ENCODE data around the gene IL17F.

IL17F gene

DNA sequence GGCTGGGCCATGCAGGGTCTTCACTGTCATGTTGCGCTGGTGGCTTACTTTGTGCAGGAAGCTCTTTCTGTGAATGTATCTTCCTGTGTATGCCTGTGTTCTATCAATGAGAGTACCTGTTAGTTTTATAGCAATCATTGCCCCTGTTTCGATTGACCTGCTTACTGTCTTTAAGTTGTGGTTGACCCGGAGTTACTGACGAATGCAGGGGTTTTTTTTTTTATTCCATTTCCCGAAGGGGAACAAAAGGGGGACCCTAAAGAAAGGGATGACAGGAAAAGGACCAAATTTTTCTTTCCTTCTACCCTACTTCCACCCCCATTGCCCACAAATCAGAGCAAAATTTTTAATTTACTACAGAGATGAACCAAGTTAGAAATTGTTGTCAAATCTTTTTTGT lies at the start of gene IL17F:
TSS of gene IL17F (minus strand) at position 101 of the 400 bp plus-strand sequence. CDS start at position 30, 71 bp downstream.
- in situ Hi-C loops (cut with MboI; ENCODE audit: low sequenced_read_pairs) = no loop called here

GRCh38 chr6:52293067-52293466 lies 48.8 kb upstream of the IL17F start:
- in situ Hi-C loops (cut with MboI; ENCODE audit: low sequenced_read_pairs) = no loop called here

DNA sequence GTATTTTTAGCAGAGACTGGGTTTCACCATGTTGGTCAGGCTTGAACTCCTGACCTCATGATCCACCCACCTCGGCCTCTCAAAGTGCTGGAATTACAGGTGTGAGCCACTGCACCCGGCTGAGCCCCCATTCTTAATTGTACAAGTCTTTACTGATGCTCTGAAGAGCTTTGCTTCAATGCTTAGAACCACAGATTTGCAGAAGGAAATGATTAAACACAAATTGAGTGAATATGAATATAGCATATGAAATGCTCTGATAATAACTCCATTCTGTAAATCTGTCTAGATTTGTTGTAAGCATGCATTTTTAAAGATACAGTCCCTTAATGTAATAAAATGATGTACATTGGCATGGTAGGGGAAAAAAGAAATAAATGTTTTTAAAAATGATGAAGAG lies 44.5 kb upstream of the IL17F start:
- in situ Hi-C loops (cut with MboI; ENCODE audit: low sequenced_read_pairs) = loop anchor here (5.0 kb wide), 1 partner anchor 108 kb away; no protein-coding TSS in a partner anchor

GRCh38 chr6:52288216-52288615 lies 43.9 kb upstream of the IL17F start:
- in situ Hi-C loops (cut with MboI; ENCODE audit: low sequenced_read_pairs) = loop anchor here (5.0 kb wide), 1 partner anchor 109 kb away; no protein-coding TSS in a partner anchor

GRCh38 chr6:52286798-52287432 lies 42.6 kb upstream of the IL17F start:
- in situ Hi-C loops (cut with MboI; ENCODE audit: low sequenced_read_pairs) = loop anchor here (5.0 kb wide), 1 partner anchor 110 kb away; no protein-coding TSS in a partner anchor

GRCh38 chr6:52285177-52286068 lies 41.1 kb upstream of the IL17F start:
- in situ Hi-C loops (cut with MboI; ENCODE audit: low sequenced_read_pairs) = loop anchor here (5.0 kb wide), 1 partner anchor 112 kb away; no protein-coding TSS in a partner anchor

GRCh38 chr6:52284460-52285176 lies 40.3 kb upstream of the IL17F start, which contains the start of gene MCM3:
TSS of gene MCM3 (minus strand) at chr6:52284742. CDS start at chr6:52284674, 68 bp downstream.
- in situ Hi-C loops (cut with MboI; ENCODE audit: low sequenced_read_pairs) = loop anchor here (5.0 kb wide), 1 partner anchor 113 kb away; no protein-coding TSS in a partner anchor

- in situ Hi-C loops (cut with MboI; ENCODE audit: low sequenced_read_pairs) = no loop called here
These were observed 39.8 kb upstream of the IL17F start for GRCh38 chr6:52284131-52284459.

- in situ Hi-C loops (cut with MboI; ENCODE audit: low sequenced_read_pairs) = no loop called here
These were observed 38.8 kb upstream of the IL17F start for GRCh38 chr6:52283111-52283510.

- in situ Hi-C loops (cut with MboI; ENCODE audit: low sequenced_read_pairs) = no loop called here
These were observed 31.8 kb upstream of the IL17F start for GRCh38 chr6:52276130-52276529.

DNA sequence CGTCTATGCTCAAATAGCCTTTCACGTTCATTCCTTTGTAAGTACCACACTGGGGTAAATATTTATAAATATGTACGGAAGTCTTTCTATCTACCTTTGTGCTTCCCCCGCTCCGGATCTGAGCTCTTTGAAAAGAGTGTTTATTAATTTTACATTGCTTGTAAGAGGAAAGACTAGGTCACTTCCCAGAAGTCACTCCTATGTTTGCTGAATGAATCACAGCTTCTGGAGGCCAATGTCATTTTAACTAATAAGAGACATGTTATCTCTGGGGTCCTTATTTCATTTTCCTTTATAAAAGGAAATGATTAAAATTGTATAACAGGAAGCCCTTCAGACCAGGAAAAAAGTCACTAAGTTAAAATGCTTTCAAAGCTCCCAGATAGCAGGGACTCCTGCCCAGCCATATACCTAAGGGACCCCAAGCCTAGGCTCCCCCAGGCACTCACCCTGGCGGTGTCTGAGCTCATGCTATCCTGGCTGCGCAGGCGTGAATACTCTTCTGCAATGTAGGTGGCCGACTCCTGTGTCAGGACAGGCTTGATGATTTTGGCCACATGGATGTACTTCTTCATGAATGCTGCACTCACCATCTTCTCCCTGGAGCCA lies 27.7 kb upstream of the IL17F start:
- in situ Hi-C loops (cut with MboI; ENCODE audit: low sequenced_read_pairs) = loop anchor here (25.0 kb wide), 1 partner anchor 390 kb away; the partner anchor contains the start of gene TMEM14A

DNA sequence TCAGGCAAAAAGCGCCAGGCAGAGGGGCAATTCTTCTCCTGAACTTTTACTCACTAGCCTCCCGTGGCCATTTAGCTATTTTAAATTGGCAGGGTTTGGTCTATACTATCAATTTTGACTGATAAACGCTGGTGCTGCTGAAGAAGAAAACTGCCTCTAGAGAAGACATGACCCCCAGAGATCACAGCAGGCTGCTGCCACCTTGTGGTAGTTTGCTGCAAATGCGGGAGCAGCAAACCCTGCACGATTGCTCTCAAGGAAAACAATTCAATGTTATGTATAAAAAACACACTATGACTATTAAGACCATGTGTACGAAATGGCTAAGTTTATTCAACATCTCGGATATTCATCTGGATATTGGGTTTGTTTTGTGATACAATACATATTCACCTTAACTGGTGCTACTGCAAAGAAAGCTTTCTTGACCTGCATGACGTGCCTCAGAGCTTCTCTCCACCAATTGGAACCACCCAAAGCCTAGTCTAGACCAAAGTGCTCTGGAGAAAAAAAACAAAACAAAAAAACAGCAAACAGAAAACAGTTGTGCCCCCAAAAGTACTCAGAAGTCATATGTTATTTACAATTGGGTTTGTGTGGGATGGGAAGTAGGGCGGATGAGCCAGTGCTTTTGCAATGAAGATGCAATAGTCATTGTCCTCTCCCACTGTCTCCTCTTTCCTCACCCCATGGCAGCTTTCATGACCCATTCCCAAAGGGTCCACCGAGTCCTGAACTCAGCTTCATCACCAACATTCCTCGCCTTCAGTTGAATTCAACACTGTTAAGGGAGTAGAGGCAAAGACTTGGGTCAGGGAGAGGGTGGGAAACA lies 19.6 kb upstream of the IL17F start:
- in situ Hi-C loops (cut with MboI; ENCODE audit: low sequenced_read_pairs) = loop anchor here (25.0 kb wide), 1 partner anchor 398 kb away; the partner anchor contains the start of gene TMEM14A

DNA sequence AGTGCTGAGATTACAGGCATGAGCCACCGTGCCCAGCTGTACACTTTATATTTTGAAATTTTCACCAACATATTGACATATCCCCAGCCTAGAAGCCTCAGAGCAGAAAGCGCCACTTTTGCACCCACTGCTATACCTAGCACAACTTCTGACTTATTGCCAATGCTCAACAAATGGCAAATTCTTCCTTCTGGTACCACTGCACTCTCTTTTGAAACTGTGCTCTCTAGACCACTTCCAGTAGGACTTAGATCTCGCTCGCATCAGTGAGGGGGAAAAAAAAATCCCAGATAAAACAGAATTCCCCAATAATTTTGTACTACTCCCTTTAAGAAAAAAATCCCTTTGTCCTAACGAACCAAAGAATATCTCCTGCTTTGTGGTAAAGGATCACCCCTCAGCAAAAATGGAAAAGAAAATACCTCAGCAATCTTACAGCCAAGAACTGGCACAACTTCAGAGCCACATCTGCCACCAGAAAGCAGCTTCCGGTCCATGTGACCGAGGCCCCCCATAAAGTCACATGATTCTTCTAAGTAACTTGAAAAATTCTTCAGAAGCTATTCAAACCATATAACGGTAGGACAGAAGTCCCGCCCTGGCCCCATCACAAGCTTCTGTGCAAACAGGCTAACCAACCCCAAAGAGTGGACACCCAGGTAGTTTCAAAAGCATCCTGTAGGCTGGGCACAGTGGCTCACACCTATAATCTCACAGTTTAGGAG lies 18.5 kb upstream of the IL17F start:
- in situ Hi-C loops (cut with MboI; ENCODE audit: low sequenced_read_pairs) = loop anchor here (25.0 kb wide), 1 partner anchor 400 kb away; the partner anchor contains the start of gene TMEM14A

DNA sequence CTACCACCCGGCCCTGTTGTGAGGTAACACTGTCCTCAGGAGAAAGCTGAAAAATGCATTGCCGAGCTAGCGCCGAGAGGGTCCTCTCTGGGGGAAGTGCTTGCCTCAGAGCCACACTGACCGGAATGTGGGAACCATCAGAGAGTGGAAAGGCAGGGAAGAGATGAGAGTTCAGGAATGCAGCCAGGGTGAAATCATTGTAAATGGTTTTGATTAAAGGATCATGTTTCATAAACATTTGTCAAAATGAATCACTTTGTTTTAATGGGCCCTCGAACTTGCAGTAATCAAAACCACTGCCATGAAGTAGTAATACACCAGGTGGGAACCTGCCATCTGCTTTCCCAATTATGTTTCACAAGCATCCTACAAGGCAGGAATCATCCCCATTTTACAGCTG lies 16.9 kb upstream of the IL17F start:
- in situ Hi-C loops (cut with MboI; ENCODE audit: low sequenced_read_pairs) = loop anchor here (25.0 kb wide), 1 partner anchor 401 kb away; the partner anchor contains the start of gene TMEM14A

GRCh38 chr6:52260634-52261033 lies 16.3 kb upstream of the IL17F start:
- in situ Hi-C loops (cut with MboI; ENCODE audit: low sequenced_read_pairs) = loop anchor here (25.0 kb wide), 1 partner anchor 402 kb away; the partner anchor contains the start of gene TMEM14A

DNA sequence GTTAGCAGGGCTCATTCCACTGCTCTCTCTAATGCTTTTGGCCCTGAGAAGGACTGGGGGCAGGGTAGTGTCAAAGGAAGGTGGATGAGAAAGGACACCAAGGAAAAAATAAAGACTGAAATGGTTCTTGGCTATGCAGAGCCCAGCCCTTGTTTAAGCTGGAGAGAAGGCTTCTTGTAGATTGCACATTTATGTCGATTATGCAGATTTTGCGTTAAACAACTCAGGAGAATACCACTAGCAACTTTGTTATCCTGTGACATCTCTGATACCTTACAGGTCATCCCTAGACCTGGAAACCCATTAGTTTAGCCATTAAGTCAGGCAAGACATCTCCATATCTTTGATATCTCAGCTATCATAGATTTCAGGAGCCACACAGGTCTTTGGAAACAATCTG lies 11.1 kb upstream of the IL17F start:
- in situ Hi-C loops (cut with MboI; ENCODE audit: low sequenced_read_pairs) = loop anchor here (25.0 kb wide), 1 partner anchor 407 kb away; the partner anchor contains the start of gene TMEM14A

DNA sequence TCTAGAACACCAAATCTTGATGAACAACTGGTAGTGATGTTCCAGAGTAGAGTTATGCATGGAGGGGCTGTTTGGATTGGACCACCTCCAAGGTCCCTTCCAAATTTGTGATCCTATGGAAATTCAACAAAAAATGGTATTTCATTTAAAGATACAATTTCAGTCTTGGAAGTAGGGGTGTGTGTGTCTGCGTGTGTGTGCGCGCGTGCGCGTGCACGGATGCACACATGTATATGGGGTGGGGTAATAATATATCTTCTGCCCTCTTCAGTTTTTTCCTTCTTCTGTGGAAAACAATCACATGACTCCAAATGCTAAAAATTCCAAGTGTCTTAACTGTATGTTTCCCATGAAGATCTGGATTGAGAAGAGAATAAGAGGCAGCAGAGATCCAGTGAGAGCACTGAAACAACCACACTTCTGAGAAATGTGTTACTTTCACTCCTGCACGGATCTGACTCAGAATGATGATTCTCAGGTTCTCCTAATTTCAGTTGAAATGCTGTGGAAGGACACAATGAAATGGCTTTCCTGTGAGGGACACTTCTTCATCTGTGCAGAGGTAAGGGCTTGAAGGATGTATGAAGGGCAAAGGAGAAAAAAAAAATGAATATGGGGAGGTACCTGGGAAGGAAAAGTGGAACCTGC lies 10.6 kb upstream of the IL17F start:
- in situ Hi-C loops (cut with MboI; ENCODE audit: low sequenced_read_pairs) = loop anchor here (25.0 kb wide), 1 partner anchor 407 kb away; the partner anchor contains the start of gene TMEM14A

DNA sequence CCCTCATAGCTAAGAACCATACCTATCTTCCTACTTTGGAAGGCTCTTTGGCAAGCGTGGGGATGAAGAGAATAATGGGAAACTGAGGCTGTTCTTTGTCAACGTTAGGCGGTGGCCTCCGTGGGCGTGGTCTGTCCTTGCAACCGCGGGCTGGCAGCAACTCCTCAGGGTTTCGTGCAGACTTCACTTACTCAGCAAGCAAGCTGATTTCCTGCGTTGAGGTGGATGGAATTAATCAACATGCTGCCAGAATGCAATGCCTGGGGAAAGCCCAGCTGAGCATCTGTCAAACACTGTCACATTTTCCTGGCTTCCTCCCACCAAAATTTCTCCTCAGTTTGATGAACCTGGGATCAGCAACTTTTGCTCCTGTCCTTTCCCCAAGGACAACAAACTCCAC lies 9.2 kb upstream of the IL17F start:
- in situ Hi-C loops (cut with MboI; ENCODE audit: low sequenced_read_pairs) = loop anchor here (25.0 kb wide), 1 partner anchor 409 kb away; the partner anchor contains the start of gene TMEM14A

All from HL-60/S4 (cell line).